SK-N-SH (cell line): ENCODE data around the gene NRTN.

Source experiments
- CTCF ChIP-seq: fragments of 200-600 bp; sonication (generic); IDR thresholded peaks from 2 replicates; pipeline ENCODE4 v1.6.1; 2017; ENCODE audit warnings: antibody characterized with exemption, mild to moderate bottlenecking, moderate library complexity
- ELF1 ChIP-seq: IDR thresholded peaks from 2 replicates; pipeline ENCODE4 v1.4.0; 2012
- EP300 ChIP-seq, 2 experiments: IDR thresholded peaks; 2 replicates each; pipeline versions ENCODE4 v1.4.0 to v1.6.1; 2012; ENCODE audit warnings: borderline replicate concordance in 1 of 2, low read depth in 1 of 2, low read length in 1 of 2
- EZH2phosphoT487 ChIP-seq: fragments of 200-600 bp; sonication (generic); IDR thresholded peaks from 2 replicates; pipeline ENCODE4 v1.6.1; 2017; ENCODE audit warnings: low read depth, mixed run types, mild to moderate bottlenecking, antibody characterized with exemption, moderate library complexity, borderline replicate concordance
- FOXM1 ChIP-seq: IDR thresholded peaks from 2 replicates; pipeline ENCODE4 v1.4.0; 2012; ENCODE audit warnings: low read depth, mild to moderate bottlenecking
- JUND ChIP-seq: IDR thresholded peaks from 2 replicates; pipeline ENCODE4 v1.4.0; 2012
- MAX ChIP-seq: IDR thresholded peaks from 2 replicates; pipeline ENCODE4 v1.4.0; 2012; ENCODE audit warnings: low read depth
- NRF1 ChIP-seq: IDR thresholded peaks from 2 replicates; pipeline ENCODE4 v1.6.1; 2012; ENCODE audit warnings: low read depth, mild to moderate bottlenecking, low read length
- PBX3 ChIP-seq: IDR thresholded peaks from 2 replicates; pipeline ENCODE4; 2012
- POLR2AphosphoS5 ChIP-seq: IDR thresholded peaks from 2 replicates; pipeline ENCODE4 v1.6.1; 2012; ENCODE audit warnings: low read depth, low read length
- RAD21 ChIP-seq: IDR thresholded peaks from 2 replicates; pipeline ENCODE4 v1.6.1; 2012; ENCODE audit warnings: mild to moderate bottlenecking, low read length
- RFX5 ChIP-seq: IDR thresholded peaks from 2 replicates; pipeline ENCODE4 v1.6.1; 2012; ENCODE audit warnings: mild to moderate bottlenecking, improper control_type of control experiment, low read length
- YY1 ChIP-seq: IDR thresholded peaks from 2 replicates; pipeline ENCODE4 v1.4.0; 2012; ENCODE audit warnings: low read depth, mild to moderate bottlenecking

GRCh38 chr19:5793188-5793587, 11.7 kb upstream of the NRTN start:
- TF ChIP-seq CTCF (no peak), MAX (no peak), RFX5 (no peak), EZH2phosphoT487 (no peak), FOXM1 (no peak), ELF1 (no peak), PBX3 (no peak), EP300 (IDR thresholded peaks at IDR 0.05; ENCODE audit: borderline replicate concordance in 1 of 2, low read depth in 1 of 2, low read length in 1 of 2) (no peak), POLR2AphosphoS5 (no peak), NRF1 (no peak), RAD21 (no peak), JUND (no peak), YY1 (no peak)
